HCT116 (cell line): Measurements from ENCODE around the gene AMD1. TPM values are rescaled to one million over a fixed set of nuclear protein-coding genes. Genes with fewer than 3 reads are reported as not detected.

Source experiments
- ATAC-seq: fragments of 200-7000 bp; cut with Tn5 transposase; 2 replicates; pipeline ENCODE4 v1.9.1; 2020; ENCODE audit warnings: mild to moderate bottlenecking, moderate library complexity
- BruUV-seq: library from RNA; stranded (reverse); fragments of 400-500 nt; replicated peaks from 2 replicates; lab custom pipeline; 2021; lab: Mats Ljungman, UMichigan
- CTCF ChIA-PET: fragments of 300-600 bp; sonication (Branson Sonifier 250); formaldehyde crosslinking; loops from one replicate; lab custom pipeline; 2021; ENCODE audit warnings: antibody characterized with exemption; lab: Charles Lee
- POLR2A ChIA-PET: fragments of 300-600, 350-600 bp; sonication (Branson Sonifier 250); formaldehyde crosslinking; loops from one replicate; lab custom pipeline; 2021; ENCODE audit warnings: antibody characterized with exemption; lab: Charles Lee
- RAD21 ChIA-PET, 2 experiments: fragments of 300-600 bp; sonication (Branson Sonifier 250); formaldehyde crosslinking; loops; one replicate each; lab custom pipeline; 2023; ENCODE audit warnings: low total read pairs in 2 of 2; ENCODE audit not compliant: uncharacterized antibody in 2 of 2, unreplicated experiment in 2 of 2, low non-redundant PET in 1 of 2; lab: Charles Lee
- DNase-seq: peaks from one replicate; pipeline ENCODE4 v3.0.0-alpha.2; 2010; ENCODE audit warnings: low read depth, low spot score
- H2AFZ ChIP-seq: fragments of 200-600 bp; shearing (Covaris generic), sonication (generic); 2 replicates; pipeline ENCODE4 v1.6.1; 2017; ENCODE audit warnings: low read depth, mixed run types, mixed read lengths, antibody characterized with exemption, low read length; ENCODE audit not compliant: poor library complexity, severe bottlenecking
- H3K27ac ChIP-seq: 2 replicates; pipeline ENCODE4 v1.5.1; 2012; ENCODE audit warnings: low read depth, low read length
- H3K27me3 ChIP-seq: fragments of 200-600 bp; sonication (generic); 2 replicates; pipeline ENCODE4 v1.6.1; 2016; ENCODE audit warnings: mixed run types, low read length, mixed read lengths; ENCODE audit not compliant: insufficient read depth
- H3K36me3 ChIP-seq, 2 experiments: fragments of 200-500 bp in 1 of 2; fragments of 200-600 bp in 1 of 2; sonication (Bioruptor generic) in 1 of 2; sonication (generic) in 1 of 2; 2 replicates each; pipeline versions ENCODE4 v1.5.1 to v1.6.1; 2014 to 2016; ENCODE audit warnings: low read length in 2 of 2, inconsistent platforms in 1 of 2, mixed read lengths in 1 of 2, mixed run types in 1 of 2; ENCODE audit not compliant: insufficient read depth in 2 of 2, control insufficient read depth in 1 of 2
- H3K4me1 ChIP-seq, 2 experiments: fragments of 200-600 bp in 1 of 2; sonication (generic) in 1 of 2; 2 replicates each; pipeline versions ENCODE4 v1.5.1 to v1.6.1; 2012 to 2017; ENCODE audit warnings: low read length in 2 of 2, inconsistent platforms in 1 of 2, mild to moderate bottlenecking in 1 of 2, mixed read lengths in 1 of 2, mixed run types in 1 of 2, moderate library complexity in 1 of 2; ENCODE audit not compliant: insufficient read depth in 2 of 2, control insufficient read depth in 1 of 2
- H3K4me2 ChIP-seq: fragments of 200-600 bp; sonication (generic); 2 replicates; pipeline ENCODE4 v1.6.1; 2017; ENCODE audit warnings: mixed run types, low read length, mixed read lengths
- H3K4me3 ChIP-seq, 2 experiments: fragments of 200-600 bp in 1 of 2; sonication (generic) in 1 of 2; replicated peaks in 1 of 2; 2 replicates each; pipeline ENCODE4 v1.5.1; 2011 to 2016; ENCODE audit warnings: low read length in 2 of 2, control low read depth in 1 of 2, low read depth in 1 of 2, mild to moderate bottlenecking in 1 of 2, mixed read lengths in 1 of 2, mixed run types in 1 of 2
- H3K79me2 ChIP-seq: fragments of 200-600 bp; sonication (generic); 2 replicates; pipeline ENCODE4 v1.6.1; 2017; ENCODE audit warnings: mild to moderate bottlenecking, mixed run types, low read length, moderate library complexity, mixed read lengths; ENCODE audit not compliant: insufficient read depth
- H3K9ac ChIP-seq: fragments of 200-600 bp; sonication (generic); 2 replicates; pipeline ENCODE4 v1.6.1; 2016; ENCODE audit warnings: low read length, mixed read lengths
- H3K9me2 ChIP-seq: fragments of 200-600 bp; sonication (generic), shearing (Covaris generic); 2 replicates; pipeline ENCODE4 v1.6.1; 2017; ENCODE audit warnings: mixed run types, mild to moderate bottlenecking, moderate library complexity; ENCODE audit not compliant: insufficient read depth
- H3K9me3 ChIP-seq, 2 experiments: fragments of 200-500 bp in 1 of 2; fragments of 200-600 bp in 1 of 2; sonication (Bioruptor generic) in 1 of 2; sonication (generic) in 1 of 2; 2 replicates each; pipeline ENCODE4 v1.6.1; 2014 to 2017; ENCODE audit warnings: low read length in 2 of 2, mixed read lengths in 2 of 2, inconsistent platforms in 1 of 2, low read depth in 1 of 2, mild to moderate bottlenecking in 1 of 2, mixed run types in 1 of 2, moderate library complexity in 1 of 2; ENCODE audit not compliant: control insufficient read depth in 1 of 2, insufficient read depth in 1 of 2
- H4K20me1 ChIP-seq: fragments of 200-600 bp; sonication (generic), shearing (Covaris generic); 2 replicates; pipeline ENCODE4 v1.6.1; 2017; ENCODE audit warnings: mixed run types, mild to moderate bottlenecking, moderate library complexity; ENCODE audit not compliant: insufficient read depth
- CBX3 ChIP-seq: IDR thresholded peaks from 2 replicates; pipeline ENCODE4 v1.6.1; 2012; ENCODE audit warnings: low read depth
- CEBPB ChIP-seq: IDR thresholded peaks from 2 replicates; pipeline ENCODE4 v1.6.1; 2012; ENCODE audit warnings: low read depth
- EGR1 ChIP-seq: IDR thresholded peaks from 2 replicates; pipeline ENCODE4 v1.6.1; 2012; ENCODE audit warnings: low read depth
- ELF1 ChIP-seq: IDR thresholded peaks from 2 replicates; pipeline ENCODE4 v1.6.1; 2012; ENCODE audit warnings: low read depth, borderline replicate concordance
- EZH2 ChIP-seq: fragments of 200-600 bp; sonication (generic); IDR thresholded peaks from 2 replicates; pipeline ENCODE4 v1.6.1; 2017; ENCODE audit warnings: antibody characterized with exemption, mixed run types
- FOSL1 ChIP-seq: IDR thresholded peaks from 2 replicates; pipeline ENCODE4 v1.6.1; 2012; ENCODE audit warnings: low read depth
- JUND ChIP-seq: IDR thresholded peaks from 2 replicates; pipeline ENCODE4 v1.6.1; 2012
- POLR2AphosphoS5 ChIP-seq: IDR thresholded peaks from 2 replicates; pipeline ENCODE4 v1.6.1; 2011; ENCODE audit warnings: mild to moderate bottlenecking, low read depth, low read length, moderate library complexity
- RAD21 ChIP-seq: IDR thresholded peaks from 2 replicates; pipeline ENCODE4 v1.6.1; 2012; ENCODE audit warnings: low read depth, mild to moderate bottlenecking
- SIN3A ChIP-seq: IDR thresholded peaks from 2 replicates; pipeline ENCODE4 v1.6.1; 2012; ENCODE audit warnings: low read depth
- ZBTB33 ChIP-seq: IDR thresholded peaks from 2 replicates; pipeline ENCODE4 v1.6.1; 2011; ENCODE audit warnings: mild to moderate bottlenecking, low read length, moderate library complexity; ENCODE audit not compliant: insufficient replicate concordance; ENCODE audit errors: extremely low read depth
- ZFX ChIP-seq: fragments of 450-650 bp; IDR thresholded peaks from 2 replicates; pipeline ENCODE4 v1.6.1; 2017
- intact Hi-C: fragments of 100-400 bp; cut with micrococcal nuclease; formaldehyde crosslinking; loops from 2 replicates; pipeline ENCODE4 v1.10.0; 2022
- total RNA-seq: library from RNA; stranded (reverse); gene quantifications from one replicate; pipeline ENCODE4 v1.2.1, GENCODE V29; 2021; ENCODE audit not compliant: unreplicated experiment
- TF ChIP-seq, protein P1 (sequence below): IDR thresholded peaks from 2 replicates; pipeline ENCODE4 v1.6.1; 2012
- TF ChIP-seq, protein P2 (sequence below), 3 experiments: fragments of 200-600 bp in 1 of 3; sonication (generic) in 1 of 3; IDR thresholded peaks in 2 of 3; conservative IDR thresholded peaks in 1 of 3; 2 replicates each; pipeline ENCODE4 v1.5.1; 2012 to 2017; ENCODE audit warnings: low read depth in 2 of 3, low read length in 2 of 3, antibody characterized with exemption in 1 of 3, borderline replicate concordance in 1 of 3, control low read depth in 1 of 3, mild to moderate bottlenecking in 1 of 3, mixed read lengths in 1 of 3, mixed run types in 1 of 3, moderate library complexity in 1 of 3; ENCODE audit not compliant: insufficient read depth in 1 of 3

Gene AMD1
- total RNA-seq, 1 experiment from 2014 or later: 71.4 TPM

GRCh38 chr6:110884321-110884720 lies 9.7 kb downstream of the AMD1 start (continued):
- TF ChIP-seq, protein P1, sequence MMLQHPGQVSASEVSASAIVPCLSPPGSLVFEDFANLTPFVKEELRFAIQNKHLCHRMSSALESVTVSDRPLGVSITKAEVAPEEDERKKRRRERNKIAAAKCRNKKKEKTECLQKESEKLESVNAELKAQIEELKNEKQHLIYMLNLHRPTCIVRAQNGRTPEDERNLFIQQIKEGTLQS: no peak
- no peak for TF ChIP-seq ZFX
- TF ChIP-seq POLR2AphosphoS5: no peak
- TF ChIP-seq JUND: no peak
- TF ChIP-seq CBX3: no peak
- TF ChIP-seq CEBPB: no peak
- no peak for TF ChIP-seq RAD21
- TF ChIP-seq, all 23 proteins: peak for 0

GRCh38 chr6:110885526-110885925 lies 10.9 kb downstream of the AMD1 start:
- BruUV-seq: no TSS peak
- Histone ChIP-seq H3K4me2 (no peak overlapping the region), H3K4me1 (peaks cover 0 to 12% of the 10 kb centered on the region in 2 experiments; a peak in 2 of 4 replicates), H3K4me3 (no peak overlapping the region), H3K9ac (no peak overlapping the region), H3K36me3 (peaks cover 13 to 15% of the 10 kb centered on the region in 2 experiments; a peak in 3 of 4 replicates), H2AFZ (no peak overlapping the region), H3K9me3 (no peaks in the 10 kb centered on the region), H3K79me2 (peaks cover 100% of the 10 kb centered on the region)
- RAD21 ChIA-PET: no interaction called here
- ATAC-seq (no peak), DNase-seq (no peak)
- no peak for TF ChIP-seq EGR1
- TF ChIP-seq EZH2: no peak
- TF ChIP-seq CEBPB: no peak
- no peak for TF ChIP-seq FOSL1
- no peak for TF ChIP-seq ZBTB33
- TF ChIP-seq, protein P2, sequence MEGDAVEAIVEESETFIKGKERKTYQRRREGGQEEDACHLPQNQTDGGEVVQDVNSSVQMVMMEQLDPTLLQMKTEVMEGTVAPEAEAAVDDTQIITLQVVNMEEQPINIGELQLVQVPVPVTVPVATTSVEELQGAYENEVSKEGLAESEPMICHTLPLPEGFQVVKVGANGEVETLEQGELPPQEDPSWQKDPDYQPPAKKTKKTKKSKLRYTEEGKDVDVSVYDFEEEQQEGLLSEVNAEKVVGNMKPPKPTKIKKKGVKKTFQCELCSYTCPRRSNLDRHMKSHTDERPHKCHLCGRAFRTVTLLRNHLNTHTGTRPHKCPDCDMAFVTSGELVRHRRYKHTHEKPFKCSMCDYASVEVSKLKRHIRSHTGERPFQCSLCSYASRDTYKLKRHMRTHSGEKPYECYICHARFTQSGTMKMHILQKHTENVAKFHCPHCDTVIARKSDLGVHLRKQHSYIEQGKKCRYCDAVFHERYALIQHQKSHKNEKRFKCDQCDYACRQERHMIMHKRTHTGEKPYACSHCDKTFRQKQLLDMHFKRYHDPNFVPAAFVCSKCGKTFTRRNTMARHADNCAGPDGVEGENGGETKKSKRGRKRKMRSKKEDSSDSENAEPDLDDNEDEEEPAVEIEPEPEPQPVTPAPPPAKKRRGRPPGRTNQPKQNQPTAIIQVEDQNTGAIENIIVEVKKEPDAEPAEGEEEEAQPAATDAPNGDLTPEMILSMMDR (IDR thresholded peaks at IDR 0.05 in 2 of 3, conservative IDR thresholded peaks at IDR 0.05 in 1 of 3; ENCODE audit: borderline replicate concordance in 1 of 3, insufficient read depth in 1 of 3, low read depth in 2 of 3, low read length in 2 of 3): no peak
- TF ChIP-seq ELF1: no peak
- no peak for TF ChIP-seq CBX3
- no peak for TF ChIP-seq SIN3A
- TF ChIP-seq, all 23 proteins: peak for 0
- no peak overlapping the region for H3K27ac ChIP-seq
- no peaks in the 10 kb centered on the region for H3K27me3 ChIP-seq
- ChIA-PET POLR2A (interaction anchor here (3.3 to 7.6 kb wide), 2 partner anchors 9 to 11 kb away, joined by 15 to 42 read pairs; partner anchors contain the start of gene AMD1), CTCF (no interaction called here)
- intact Hi-C loops: no loop called here
- peaks cover 77% of the 10 kb centered on the region for H4K20me1 ChIP-seq
- no peaks in the 10 kb centered on the region for H3K9me2 ChIP-seq
